K562 (cell line): ENCODE measurements around the gene UBE2E2.

Source experiments
- PTBP1 ChIP-seq: fragments of 200-400 bp; formaldehyde crosslinking; IDR thresholded peaks from 2 replicates; pipeline ENCODE4 v1.6.1; 2017; ENCODE audit warnings: low read depth, low read length
- TF ChIP-seq, protein P1 (sequence below): fragments of 200-800 bp; sonication (Bioruptor generic); IDR thresholded peaks from 2 replicates; pipeline ENCODE4 v1.6.1; 2016; ENCODE audit warnings: missing genetic modification characterization, missing compliant biosample characterization
- TF ChIP-seq, protein P2 (sequence below): fragments of 250-450 bp; sonication (Bioruptor Pico); IDR thresholded peaks from 2 replicates; pipeline ENCODE4 v1.8.0; 2021; ENCODE audit warnings: borderline replicate concordance, mild to moderate bottlenecking, moderate library complexity; ENCODE audit not compliant: poor library complexity, severe bottlenecking
- TF ChIP-seq, protein P3 (sequence below), 3 experiments: IDR thresholded peaks in 2 of 3; conservative IDR thresholded peaks in 1 of 3; 2 replicates each; pipeline ENCODE4 v1.5.1; 2011 to 2012; ENCODE audit warnings: low read length in 3 of 3, mild to moderate bottlenecking in 3 of 3, control low read depth in 2 of 3, improper control_type of control experiment in 1 of 3, inconsistent platforms in 1 of 3, low read depth in 1 of 3, mixed read lengths in 1 of 3, moderate library complexity in 1 of 3; ENCODE audit not compliant: insufficient read depth in 2 of 3

DNA sequence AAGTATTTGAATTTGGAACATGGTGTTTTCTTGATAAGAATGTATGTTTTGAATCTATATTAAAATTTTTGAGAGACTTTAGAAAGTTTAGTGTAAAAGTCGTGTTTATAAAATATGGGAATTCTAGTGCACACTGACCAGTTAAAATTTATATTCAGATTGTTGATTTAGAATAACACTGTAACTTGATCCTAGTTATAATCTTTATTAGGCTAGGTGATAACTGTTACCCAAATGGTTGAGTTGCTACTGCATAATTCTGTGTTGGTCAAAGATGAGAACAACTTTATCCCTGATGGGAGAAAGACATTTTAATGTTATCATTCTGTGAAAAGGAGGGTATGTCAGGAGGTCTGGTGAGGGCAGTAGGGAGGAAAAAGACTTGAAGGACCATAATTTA, 249.3 kb downstream of the UBE2E2 start:
- TF ChIP-seq PTBP1: no peak
- TF ChIP-seq, protein P1, sequence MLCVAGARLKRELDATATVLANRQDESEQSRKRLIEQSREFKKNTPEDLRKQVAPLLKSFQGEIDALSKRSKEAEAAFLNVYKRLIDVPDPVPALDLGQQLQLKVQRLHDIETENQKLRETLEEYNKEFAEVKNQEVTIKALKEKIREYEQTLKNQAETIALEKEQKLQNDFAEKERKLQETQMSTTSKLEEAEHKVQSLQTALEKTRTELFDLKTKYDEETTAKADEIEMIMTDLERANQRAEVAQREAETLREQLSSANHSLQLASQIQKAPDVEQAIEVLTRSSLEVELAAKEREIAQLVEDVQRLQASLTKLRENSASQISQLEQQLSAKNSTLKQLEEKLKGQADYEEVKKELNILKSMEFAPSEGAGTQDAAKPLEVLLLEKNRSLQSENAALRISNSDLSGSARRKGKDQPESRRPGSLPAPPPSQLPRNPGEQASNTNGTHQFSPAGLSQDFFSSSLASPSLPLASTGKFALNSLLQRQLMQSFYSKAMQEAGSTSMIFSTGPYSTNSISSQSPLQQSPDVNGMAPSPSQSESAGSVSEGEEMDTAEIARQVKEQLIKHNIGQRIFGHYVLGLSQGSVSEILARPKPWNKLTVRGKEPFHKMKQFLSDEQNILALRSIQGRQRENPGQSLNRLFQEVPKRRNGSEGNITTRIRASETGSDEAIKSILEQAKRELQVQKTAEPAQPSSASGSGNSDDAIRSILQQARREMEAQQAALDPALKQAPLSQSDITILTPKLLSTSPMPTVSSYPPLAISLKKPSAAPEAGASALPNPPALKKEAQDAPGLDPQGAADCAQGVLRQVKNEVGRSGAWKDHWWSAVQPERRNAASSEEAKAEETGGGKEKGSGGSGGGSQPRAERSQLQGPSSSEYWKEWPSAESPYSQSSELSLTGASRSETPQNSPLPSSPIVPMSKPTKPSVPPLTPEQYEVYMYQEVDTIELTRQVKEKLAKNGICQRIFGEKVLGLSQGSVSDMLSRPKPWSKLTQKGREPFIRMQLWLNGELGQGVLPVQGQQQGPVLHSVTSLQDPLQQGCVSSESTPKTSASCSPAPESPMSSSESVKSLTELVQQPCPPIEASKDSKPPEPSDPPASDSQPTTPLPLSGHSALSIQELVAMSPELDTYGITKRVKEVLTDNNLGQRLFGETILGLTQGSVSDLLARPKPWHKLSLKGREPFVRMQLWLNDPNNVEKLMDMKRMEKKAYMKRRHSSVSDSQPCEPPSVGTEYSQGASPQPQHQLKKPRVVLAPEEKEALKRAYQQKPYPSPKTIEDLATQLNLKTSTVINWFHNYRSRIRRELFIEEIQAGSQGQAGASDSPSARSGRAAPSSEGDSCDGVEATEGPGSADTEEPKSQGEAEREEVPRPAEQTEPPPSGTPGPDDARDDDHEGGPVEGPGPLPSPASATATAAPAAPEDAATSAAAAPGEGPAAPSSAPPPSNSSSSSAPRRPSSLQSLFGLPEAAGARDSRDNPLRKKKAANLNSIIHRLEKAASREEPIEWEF: no peak
- TF ChIP-seq, protein P2, sequence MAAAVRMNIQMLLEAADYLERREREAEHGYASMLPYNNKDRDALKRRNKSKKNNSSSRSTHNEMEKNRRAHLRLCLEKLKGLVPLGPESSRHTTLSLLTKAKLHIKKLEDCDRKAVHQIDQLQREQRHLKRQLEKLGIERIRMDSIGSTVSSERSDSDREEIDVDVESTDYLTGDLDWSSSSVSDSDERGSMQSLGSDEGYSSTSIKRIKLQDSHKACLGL (CRISPR knock-in tag): no peak
- TF ChIP-seq, protein P3, sequence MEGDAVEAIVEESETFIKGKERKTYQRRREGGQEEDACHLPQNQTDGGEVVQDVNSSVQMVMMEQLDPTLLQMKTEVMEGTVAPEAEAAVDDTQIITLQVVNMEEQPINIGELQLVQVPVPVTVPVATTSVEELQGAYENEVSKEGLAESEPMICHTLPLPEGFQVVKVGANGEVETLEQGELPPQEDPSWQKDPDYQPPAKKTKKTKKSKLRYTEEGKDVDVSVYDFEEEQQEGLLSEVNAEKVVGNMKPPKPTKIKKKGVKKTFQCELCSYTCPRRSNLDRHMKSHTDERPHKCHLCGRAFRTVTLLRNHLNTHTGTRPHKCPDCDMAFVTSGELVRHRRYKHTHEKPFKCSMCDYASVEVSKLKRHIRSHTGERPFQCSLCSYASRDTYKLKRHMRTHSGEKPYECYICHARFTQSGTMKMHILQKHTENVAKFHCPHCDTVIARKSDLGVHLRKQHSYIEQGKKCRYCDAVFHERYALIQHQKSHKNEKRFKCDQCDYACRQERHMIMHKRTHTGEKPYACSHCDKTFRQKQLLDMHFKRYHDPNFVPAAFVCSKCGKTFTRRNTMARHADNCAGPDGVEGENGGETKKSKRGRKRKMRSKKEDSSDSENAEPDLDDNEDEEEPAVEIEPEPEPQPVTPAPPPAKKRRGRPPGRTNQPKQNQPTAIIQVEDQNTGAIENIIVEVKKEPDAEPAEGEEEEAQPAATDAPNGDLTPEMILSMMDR (IDR thresholded peaks at IDR 0.05 in 2 of 3, conservative IDR thresholded peaks at IDR 0.05 in 1 of 3; ENCODE audit: insufficient read depth in 2 of 3, low read depth in 1 of 3, low read length in 3 of 3): no peak
